Suprapubic skin (tissue), 4 donors: ENCODE measurements around the gene LAMA4. TPM values are rescaled to one million over a fixed set of nuclear protein-coding genes. Genes with fewer than 3 reads are reported as not detected.

ENCODE experiments used
- DNase-seq, 2 donors: peaks; one replicate each; pipeline ENCODE4 v3.0.0-alpha.2; 2019; ENCODE audit warnings: low spot score in 2 of 2
- H3K27ac ChIP-seq: fragments of 200-600 bp; sonication (generic); one replicate; pipeline ENCODE4 v1.5.1; 2019
- H3K27me3 ChIP-seq: fragments of 200-600 bp; sonication (generic); one replicate; pipeline ENCODE4 v1.5.1; 2019
- H3K36me3 ChIP-seq: fragments of 200-600 bp; sonication (generic); one replicate; pipeline ENCODE4 v1.5.1; 2019
- H3K4me1 ChIP-seq: fragments of 200-600 bp; sonication (generic); one replicate; pipeline ENCODE4 v1.5.1; 2019
- H3K4me3 ChIP-seq: fragments of 200-600 bp; sonication (generic); one replicate; pipeline ENCODE4 v1.5.1; 2019; ENCODE audit warnings: mild to moderate bottlenecking
- H3K9me3 ChIP-seq: fragments of 200-600 bp; sonication (generic); one replicate; pipeline ENCODE4 v1.5.1; 2019
- EP300 ChIP-seq: sonication (generic); formaldehyde crosslinking; IDR thresholded peaks from one replicate; pipeline ENCODE4 v1.6.1; 2017; ENCODE audit warnings: antibody characterized with exemption
- POLR2A ChIP-seq, 2 donors: fragments of 450-650 bp; IDR thresholded peaks; one replicate each; pipeline ENCODE4 v1.6.1; 2017; ENCODE audit warnings: antibody characterized with exemption in 2 of 2, mild to moderate bottlenecking in 2 of 2, moderate library complexity in 2 of 2
- POLR2AphosphoS5 ChIP-seq, 3 donors: sonication (generic); formaldehyde crosslinking; IDR thresholded peaks; one replicate each; pipeline ENCODE4 v1.6.1; 2017; ENCODE audit warnings: antibody characterized with exemption in 3 of 3
- WGBS: methylation state at CpG from one replicate; pipeline ENCODE4 v1.1.5; 2018; 5-methylcytosine and 5-hydroxymethylcytosine counted together
- total RNA-seq, 4 donors: library from RNA; depleted of rRNA; stranded (reverse); fragments of >200 nt; gene quantifications; one replicate each; pipeline ENCODE4 v1.1.0, GENCODE V29; 2016
- TF ChIP-seq, protein P1 (sequence below), 2 donors: fragments of 200-600 bp in 1 of 2; fragments of 450-650 bp in 1 of 2; sonication (generic) in 1 of 2; IDR thresholded peaks; one replicate each; pipeline ENCODE4 v1.5.1; 2016 to 2019; ENCODE audit warnings: antibody characterized with exemption in 2 of 2, mild to moderate bottlenecking in 1 of 2, moderate library complexity in 1 of 2

The LAMA4 gene
- total RNA-seq, 4 donors from 2014 or later = 10.4 to 44.0 (median 23.6) TPM

DNA sequence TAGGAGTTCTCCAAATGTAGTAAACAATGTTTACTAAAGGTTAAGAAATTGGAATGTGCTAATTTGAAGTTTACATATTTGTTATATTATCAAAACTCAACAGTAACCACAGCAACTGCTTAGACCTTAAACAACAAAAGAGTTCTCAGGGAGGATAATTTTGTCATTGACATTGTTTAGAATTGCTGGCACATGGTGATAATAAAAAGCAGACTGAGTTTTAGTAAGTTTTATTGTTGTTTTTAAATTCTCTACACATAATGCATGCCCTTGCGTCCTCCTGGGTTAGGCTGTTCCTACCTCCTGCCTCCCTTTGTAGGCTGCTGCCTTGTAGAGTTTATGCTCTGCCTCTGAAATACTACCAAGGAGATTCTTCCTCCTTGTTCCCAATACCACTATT lies 28.7 kb downstream of the LAMA4 start:
- 62% methylated on average over 1 of the region's 1 CpG for WGBS
- Histone ChIP-seq H3K27me3 (no peaks in the 10 kb centered on the region), H3K9me3 (no peaks in the 10 kb centered on the region), H3K36me3 (no peaks in the 10 kb centered on the region), H3K27ac (peak overlapping the region; percentile 20), H3K4me3 (no peak overlapping the region), H3K4me1 (peaks cover 38% of the 10 kb centered on the region)
- TF ChIP-seq POLR2A (IDR thresholded peaks at IDR 0.05) = no peak
- TF ChIP-seq EP300 = no peak
- no peak for TF ChIP-seq POLR2AphosphoS5 (IDR thresholded peaks at IDR 0.05)
- TF ChIP-seq, protein P1, sequence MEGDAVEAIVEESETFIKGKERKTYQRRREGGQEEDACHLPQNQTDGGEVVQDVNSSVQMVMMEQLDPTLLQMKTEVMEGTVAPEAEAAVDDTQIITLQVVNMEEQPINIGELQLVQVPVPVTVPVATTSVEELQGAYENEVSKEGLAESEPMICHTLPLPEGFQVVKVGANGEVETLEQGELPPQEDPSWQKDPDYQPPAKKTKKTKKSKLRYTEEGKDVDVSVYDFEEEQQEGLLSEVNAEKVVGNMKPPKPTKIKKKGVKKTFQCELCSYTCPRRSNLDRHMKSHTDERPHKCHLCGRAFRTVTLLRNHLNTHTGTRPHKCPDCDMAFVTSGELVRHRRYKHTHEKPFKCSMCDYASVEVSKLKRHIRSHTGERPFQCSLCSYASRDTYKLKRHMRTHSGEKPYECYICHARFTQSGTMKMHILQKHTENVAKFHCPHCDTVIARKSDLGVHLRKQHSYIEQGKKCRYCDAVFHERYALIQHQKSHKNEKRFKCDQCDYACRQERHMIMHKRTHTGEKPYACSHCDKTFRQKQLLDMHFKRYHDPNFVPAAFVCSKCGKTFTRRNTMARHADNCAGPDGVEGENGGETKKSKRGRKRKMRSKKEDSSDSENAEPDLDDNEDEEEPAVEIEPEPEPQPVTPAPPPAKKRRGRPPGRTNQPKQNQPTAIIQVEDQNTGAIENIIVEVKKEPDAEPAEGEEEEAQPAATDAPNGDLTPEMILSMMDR (IDR thresholded peaks at IDR 0.05) = no peak
- no peak for DNase-seq

DNA sequence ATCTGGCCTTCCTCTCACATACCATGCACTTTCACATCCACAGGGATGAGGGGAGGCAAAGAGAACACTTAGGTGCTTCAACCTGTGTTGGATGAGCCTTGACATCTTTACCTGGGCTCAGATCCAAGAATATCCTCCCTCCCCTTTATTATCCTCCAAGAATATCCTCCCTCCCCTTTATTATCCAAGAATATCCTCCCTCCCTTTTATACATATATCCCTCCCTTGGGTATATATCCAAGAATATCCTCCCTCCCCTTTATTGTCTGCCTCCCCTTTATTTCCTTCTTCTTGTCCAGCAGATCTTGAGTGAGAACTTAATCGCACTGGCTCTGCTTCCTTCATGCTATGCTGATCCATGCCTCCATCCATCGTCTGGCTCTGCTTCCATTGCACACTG lies 30.3 kb downstream of the LAMA4 start:
- DNase-seq = no peak
- H3K4me1 ChIP-seq = peaks cover 46% of the 10 kb centered on the region
- H3K27ac ChIP-seq = peak overlapping the region; percentile 71
- H3K4me3 ChIP-seq = no peak overlapping the region
- TF ChIP-seq EP300 = no peak
- TF ChIP-seq POLR2AphosphoS5 (IDR thresholded peaks at IDR 0.05) = no peak
- TF ChIP-seq, protein P1 (IDR thresholded peaks at IDR 0.05) = no peak
- TF ChIP-seq POLR2A (IDR thresholded peaks at IDR 0.05) = no peak
- H3K36me3 ChIP-seq = no peaks in the 10 kb centered on the region
- WGBS = 78% methylated on average over 2 of the region's 2 CpGs
- H3K9me3 ChIP-seq = no peaks in the 10 kb centered on the region
- H3K27me3 ChIP-seq = no peaks in the 10 kb centered on the region

DNA sequence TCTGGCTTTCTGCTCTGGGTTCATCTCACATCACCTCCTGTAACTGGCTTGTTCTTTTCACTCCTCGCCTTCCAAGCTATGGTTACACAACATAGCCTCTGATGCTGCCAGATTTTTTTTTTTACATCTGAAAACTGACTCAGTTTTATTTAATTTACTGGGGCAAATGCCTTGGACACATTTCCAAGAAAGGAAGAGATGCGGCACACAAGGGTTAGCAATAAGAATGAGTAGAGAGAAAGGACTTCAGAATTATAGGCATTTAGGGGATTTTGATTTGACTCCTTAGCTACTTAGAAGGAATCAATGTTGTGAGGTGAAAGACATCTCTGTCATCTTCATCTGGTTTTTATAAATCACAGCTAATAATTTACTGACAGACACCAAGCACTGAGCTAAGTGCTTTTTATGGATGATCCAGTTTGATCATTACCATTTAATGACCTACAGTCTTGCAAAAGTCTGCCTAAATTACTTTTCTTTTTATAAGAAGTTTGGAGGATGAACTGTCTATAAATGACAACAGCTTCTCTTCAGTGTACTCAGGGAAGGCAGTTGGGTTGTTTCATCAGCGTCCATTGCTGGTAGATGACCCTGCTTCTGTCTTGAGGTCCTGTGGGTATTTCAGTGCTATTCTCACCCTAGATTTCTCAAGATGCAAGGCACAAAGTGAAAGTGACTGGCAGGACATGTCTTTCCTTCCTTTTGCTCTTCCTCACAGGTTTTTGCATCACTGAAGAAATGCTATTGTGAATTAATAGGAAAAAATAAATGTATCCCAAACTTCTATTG lies 31.1 kb downstream of the LAMA4 start:
- Histone ChIP-seq H3K36me3 (no peaks in the 10 kb centered on the region), H3K27me3 (no peaks in the 10 kb centered on the region), H3K27ac (peak overlapping the region; percentile 84), H3K4me3 (no peak overlapping the region), H3K4me1 (peaks cover 54% of the 10 kb centered on the region), H3K9me3 (no peaks in the 10 kb centered on the region)
- TF ChIP-seq, protein P1 (IDR thresholded peaks at IDR 0.05) = no peak
- peak in 2 of 3 donors; percentile 60 to 77 for TF ChIP-seq POLR2AphosphoS5 (IDR thresholded peaks at IDR 0.05)
- no peak for DNase-seq
- WGBS = 33% methylated on average over 3 of the region's 3 CpGs

DNA sequence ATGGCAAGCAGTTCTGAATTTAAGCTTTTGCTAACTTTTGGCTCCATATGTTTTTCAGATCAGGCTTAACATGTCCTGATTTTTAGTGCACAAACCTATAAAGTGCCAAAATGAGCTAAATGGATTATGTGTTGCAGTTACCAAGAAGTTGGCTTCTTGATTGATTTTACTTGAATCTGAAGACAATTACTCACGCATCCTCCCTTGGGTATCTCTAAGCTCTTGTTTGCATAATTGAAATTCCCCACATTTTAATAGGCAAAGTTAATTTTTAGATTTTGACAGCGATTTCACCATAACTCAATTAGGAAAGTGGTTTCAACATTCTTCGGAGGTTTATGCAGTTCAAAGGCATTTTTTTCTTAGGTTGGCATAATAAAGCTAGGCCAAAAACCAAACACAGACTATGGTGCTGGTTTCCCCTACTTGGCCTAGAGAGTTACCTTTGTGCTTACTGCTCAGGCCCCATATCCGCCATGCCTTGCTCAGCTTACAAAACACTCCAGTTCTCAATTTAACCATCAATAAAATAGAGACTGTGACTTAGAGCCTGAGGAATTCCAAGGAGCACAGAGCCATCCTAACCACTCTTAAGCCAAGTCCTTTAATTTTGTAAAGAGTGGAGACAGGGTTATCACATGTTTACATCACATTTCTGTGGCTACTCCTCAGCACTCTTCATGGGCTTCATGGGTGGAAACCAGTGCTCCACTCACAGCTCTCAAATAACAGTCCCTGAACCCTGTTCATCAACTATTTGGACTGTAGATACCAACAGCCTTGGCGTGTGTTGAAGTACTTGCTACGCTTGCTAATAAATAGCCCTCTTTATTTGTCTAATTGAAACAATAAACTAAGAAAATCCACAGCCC lies 32.1 kb downstream of the LAMA4 start:
- TF ChIP-seq POLR2AphosphoS5 (IDR thresholded peaks at IDR 0.05) (peak in 2 of 3 donors; percentile 37), POLR2A (IDR thresholded peaks at IDR 0.05) (no peak)
- H3K27me3 ChIP-seq = no peaks in the 10 kb centered on the region
- DNase-seq = no peak
- peaks cover 65% of the 10 kb centered on the region for H3K4me1 ChIP-seq
- no peaks in the 10 kb centered on the region for H3K36me3 ChIP-seq
- WGBS = 43% methylated on average over 6 of the region's 6 CpGs
- H3K27ac ChIP-seq = peak overlapping the region; percentile 84
- no peak overlapping the region for H3K4me3 ChIP-seq
- no peaks in the 10 kb centered on the region for H3K9me3 ChIP-seq

DNA sequence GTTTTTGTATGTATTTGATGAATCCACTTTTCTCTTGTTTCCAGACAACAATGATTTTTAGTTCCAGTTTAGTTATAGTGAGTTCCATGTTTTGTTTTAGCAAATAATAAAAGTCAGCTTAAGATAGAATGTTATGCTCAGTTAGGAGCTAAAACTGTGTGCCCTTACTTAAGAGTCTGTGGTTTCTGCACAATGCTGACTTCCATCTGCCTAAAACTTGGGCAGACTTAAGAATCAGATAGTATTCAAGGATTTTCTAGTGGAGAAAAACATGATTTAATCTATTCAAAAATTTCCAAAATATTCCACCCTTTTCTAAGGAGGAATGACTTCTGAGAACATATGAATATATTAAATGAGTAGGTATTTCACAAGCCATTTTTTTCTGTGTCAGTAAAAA lies 32.8 kb downstream of the LAMA4 start:
- Histone ChIP-seq H3K27ac (peak overlapping the region; percentile 12), H3K27me3 (no peaks in the 10 kb centered on the region), H3K36me3 (no peaks in the 10 kb centered on the region), H3K9me3 (no peaks in the 10 kb centered on the region), H3K4me3 (no peak overlapping the region), H3K4me1 (peaks cover 71% of the 10 kb centered on the region)
- DNase-seq = no peak
- TF ChIP-seq POLR2AphosphoS5 (IDR thresholded peaks at IDR 0.05) (no peak), POLR2A (IDR thresholded peaks at IDR 0.05) (no peak), EP300 (no peak)
- TF ChIP-seq, protein P1 (IDR thresholded peaks at IDR 0.05) = no peak
